GM19467 (cell line): ENCODE results near the gene SERINC5.
A peak's percentile ranks its signal among the peaks of the same experiment; 100 is the strongest.
"Not testable (repeated sequence)": the region's sequence is repeated elsewhere in the genome, so short reads cannot be mapped to it uniquely, and the experiment has no call there.

Experiments used
- ATAC-seq: cut with Tn5 transposase; IDR thresholded peaks from one replicate; pipeline ENCODE4 v1.9.1; 2021; ENCODE audit warnings: mild to moderate bottlenecking, moderate library complexity; ENCODE audit not compliant: unreplicated experiment

The SERINC5 gene

DNA sequence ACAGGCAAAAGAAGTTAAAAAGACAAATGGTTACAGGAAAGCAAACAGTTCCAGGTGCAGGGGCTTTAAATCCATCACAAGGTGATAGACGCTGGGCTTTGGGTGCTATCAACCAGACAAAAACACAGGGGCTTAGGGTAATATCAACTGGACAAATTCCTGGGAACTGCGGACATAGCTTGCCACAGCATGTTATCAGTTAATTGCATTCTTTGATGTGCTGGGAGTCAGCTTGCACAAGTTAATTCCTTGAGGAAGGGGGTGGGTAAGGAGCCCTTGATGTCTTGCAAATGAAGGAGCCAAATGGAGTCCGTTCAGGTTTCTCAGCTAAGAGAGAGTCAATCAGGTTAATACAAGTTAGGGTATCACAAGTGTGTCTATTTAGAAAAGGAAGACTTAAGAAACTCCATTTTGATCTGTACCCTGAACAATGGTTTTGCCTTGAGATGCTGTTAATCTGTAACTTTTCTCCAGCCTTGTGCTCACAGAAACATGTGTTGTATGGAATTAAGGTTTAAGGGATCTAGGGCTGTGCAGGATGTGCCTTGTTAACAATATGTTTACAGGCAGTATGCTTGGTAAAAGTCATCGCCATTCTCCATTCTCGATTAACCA lies 144.4 kb downstream of the SERINC5 start:
- not testable (repeated sequence) for ATAC-seq

GRCh38 chr5:80109646-80110478 lies 146.0 kb downstream of the SERINC5 start:
- ATAC-seq = no peak

GRCh38 chr5:80106916-80107315 lies 148.9 kb downstream of the SERINC5 start:
- no peak for ATAC-seq

DNA sequence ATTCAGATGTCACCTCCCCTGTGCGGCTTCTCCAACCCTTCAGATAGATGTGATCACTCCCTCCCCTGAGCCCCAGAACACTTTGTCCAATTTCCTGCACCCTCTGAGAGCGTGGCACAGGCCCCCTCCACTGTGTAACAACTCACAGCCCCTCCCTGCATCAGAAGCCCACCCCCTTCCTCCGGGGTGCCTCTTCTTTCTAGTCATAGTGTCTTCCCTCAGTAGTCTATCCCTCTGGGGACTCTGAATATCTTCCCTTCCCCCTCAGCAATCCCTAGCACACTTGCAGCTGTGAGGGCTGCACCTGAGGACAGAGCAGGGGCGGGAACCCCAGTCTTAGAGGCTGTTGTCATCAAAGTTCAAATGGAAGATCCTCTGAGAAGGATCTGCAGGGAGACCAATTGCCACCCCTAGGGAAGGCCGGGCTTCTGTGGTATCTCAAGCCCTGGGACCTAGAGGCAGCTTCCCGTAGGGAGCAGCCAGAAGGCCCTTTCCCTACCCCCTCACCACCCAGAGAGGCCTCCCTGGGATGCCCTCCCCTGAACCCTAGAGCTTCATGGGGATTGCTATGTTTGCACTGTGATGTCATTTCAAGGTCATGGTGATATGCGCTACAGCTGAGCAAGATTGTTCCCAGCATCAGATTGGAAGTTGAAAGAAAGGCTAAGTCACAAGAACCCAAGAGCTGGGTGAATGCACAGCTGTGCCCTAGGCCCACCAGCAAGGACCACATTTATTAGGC lies 150.0 kb downstream of the SERINC5 start:
- no peak for ATAC-seq

DNA sequence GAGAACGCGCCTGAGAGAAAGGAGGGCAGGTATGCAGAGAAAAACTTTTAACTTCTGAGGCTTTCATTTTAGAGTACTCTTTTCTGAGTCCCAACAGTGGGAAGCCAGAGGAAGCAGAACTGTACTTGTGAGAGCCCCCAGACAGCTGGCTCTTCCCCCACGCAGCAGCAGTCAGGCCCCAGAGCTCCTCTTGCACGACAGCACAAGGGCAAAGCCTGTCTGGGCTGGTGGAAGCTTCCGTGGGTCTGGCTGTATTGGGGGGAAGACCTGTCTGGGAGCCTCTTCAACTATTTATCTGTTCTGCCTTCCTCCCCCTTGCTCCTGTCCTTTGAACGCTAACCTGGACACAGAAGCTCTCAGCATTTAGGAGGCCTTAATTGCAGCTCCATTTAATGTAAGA lies 152.5 kb downstream of the SERINC5 start:
- no peak for ATAC-seq

GRCh38 chr5:80101993-80102392 lies 153.9 kb downstream of the SERINC5 start:
- peak; percentile 64 for ATAC-seq

DNA sequence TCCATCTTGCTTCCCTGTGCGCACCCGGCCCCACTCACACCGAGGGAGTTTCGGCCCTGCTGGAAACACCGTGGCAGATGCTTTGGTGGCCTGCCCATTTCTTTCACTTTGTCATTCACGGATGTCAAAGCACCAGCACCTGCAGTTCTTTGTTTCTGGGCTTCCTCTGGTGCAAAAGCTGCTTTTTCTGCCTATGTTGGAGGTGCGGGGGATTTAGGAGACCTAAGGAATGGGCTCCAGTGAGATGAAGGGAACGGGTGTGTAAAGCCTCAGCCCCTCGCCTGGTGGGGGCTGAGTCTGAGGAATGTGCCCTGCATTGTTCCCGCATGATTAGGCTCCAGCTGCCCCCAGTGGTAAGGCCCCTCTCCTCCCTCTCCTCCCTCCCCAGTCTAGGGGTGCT lies 158.4 kb downstream of the SERINC5 start:
- no peak for ATAC-seq

GRCh38 chr5:80094236-80094738 lies 161.6 kb downstream of the SERINC5 start:
- ATAC-seq = no peak

DNA sequence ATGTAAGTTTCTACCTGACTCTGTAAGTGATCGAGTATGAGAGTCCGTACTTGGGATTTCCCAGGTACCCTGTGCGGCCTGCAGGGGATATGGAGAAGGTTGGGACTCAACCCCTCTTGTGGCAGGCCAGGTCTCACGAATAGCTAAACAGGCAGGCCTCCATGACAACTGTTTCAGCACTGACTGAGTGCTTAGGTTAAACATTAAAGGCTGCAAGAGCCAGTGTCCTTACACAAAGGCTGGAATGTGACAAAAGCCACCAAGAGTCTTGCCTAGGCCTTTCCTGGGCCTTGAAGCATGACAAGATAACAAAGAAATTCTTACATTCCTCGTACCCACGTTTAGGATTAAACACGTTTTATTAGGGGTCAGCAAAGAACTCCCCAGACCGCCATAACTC lies 162.1 kb downstream of the SERINC5 start:
- ATAC-seq = no peak

- no peak for ATAC-seq
Observed at GRCh38 chr5:80092486-80093107, 163.3 kb downstream of the SERINC5 start.

- not testable (repeated sequence) for ATAC-seq
Observed at GRCh38 chr5:80091792-80092192, 164.1 kb downstream of the SERINC5 start.

DNA sequence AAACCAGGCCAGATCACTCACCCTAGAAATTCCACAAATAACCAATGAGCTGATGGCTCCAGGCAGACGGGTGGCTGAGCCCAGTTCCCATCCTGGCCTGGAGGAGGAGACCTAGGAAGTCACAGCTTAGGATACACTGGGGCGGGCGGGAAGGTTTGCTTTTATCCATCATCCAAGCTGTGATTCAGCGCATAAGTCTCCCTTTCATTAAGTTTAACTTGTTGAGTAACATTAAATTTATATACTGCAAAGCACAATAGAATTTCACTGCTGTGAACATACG lies 165.0 kb downstream of the SERINC5 start:
- ATAC-seq = no peak

DNA sequence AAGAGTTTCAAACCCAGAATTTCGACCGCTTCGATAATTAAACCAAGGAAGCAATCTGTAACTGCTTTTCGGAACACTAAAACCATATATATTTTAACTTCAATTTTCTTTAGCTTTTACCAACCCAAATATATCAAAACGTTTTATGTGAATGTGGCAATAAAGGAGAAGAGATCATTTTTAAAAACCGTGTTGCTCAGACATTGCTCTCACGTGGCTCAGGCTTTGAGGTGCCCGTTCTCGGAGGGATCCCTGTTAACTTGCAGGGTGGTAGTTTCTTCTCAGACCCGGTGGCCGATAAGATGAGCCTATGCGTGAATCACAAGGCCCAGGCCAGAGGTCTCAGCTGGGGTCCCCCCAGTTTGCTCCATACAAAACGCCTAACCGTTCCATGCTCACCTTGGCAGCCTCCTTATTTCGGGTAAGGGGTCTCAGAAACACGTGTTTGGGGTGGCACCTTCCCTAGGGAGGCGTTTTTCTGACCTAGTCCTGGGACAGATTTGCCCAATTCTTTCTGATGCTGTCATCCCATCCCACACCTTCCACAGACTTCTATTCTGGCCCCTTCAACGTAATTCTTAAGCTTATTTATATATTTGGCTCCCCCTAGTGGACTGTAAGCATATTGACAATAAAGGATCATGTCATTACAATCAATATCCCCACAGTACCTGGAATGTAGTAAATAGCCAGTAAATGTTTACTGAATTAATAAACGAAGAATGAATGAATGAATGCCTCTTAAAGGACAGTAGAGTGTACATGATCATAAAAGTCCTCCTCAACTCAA lies 172.6 kb downstream of the SERINC5 start:
- no peak for ATAC-seq

DNA sequence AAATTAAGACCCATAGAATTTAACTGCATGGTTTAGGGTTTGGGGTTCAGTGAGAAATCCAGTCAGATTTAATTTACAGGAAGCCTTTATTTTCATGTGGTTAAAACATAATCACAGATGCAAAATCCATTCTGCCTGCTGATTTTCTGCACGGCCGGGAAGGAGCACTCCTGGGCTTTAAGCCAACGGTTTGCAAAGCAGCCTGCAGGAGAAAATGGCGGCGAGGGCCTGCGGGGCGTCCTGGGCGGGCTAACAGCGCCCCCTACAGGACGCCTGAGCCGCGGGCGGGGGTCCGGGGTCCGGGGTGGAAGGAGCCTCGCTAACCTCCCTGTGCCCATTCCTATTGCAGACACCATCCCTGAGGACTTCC lies 173.1 kb downstream of the SERINC5 start:
- no peak for ATAC-seq

GRCh38 chr5:80082281-80082680 lies 173.6 kb downstream of the SERINC5 start:
- no peak for ATAC-seq

- no peak for ATAC-seq
Observed at GRCh38 chr5:80078921-80079320, 176.9 kb downstream of the SERINC5 start.

GRCh38 chr5:80077051-80077714 lies 178.7 kb downstream of the SERINC5 start:
- no peak for ATAC-seq

- ATAC-seq = no peak
Observed at GRCh38 chr5:80076131-80077050, 179.5 kb downstream of the SERINC5 start.
